Measurements from ENCODE around the gene MST1. TPM values are rescaled to one million over a fixed set of nuclear protein-coding genes. Genes with fewer than 3 reads are reported as not detected.
A peak's percentile ranks its signal among the peaks of the same experiment; 100 is the strongest.

The MST1 gene
- total RNA-seq, 2 experiments from 2014 or later: 3.8 to 4.7 TPM

DNA sequence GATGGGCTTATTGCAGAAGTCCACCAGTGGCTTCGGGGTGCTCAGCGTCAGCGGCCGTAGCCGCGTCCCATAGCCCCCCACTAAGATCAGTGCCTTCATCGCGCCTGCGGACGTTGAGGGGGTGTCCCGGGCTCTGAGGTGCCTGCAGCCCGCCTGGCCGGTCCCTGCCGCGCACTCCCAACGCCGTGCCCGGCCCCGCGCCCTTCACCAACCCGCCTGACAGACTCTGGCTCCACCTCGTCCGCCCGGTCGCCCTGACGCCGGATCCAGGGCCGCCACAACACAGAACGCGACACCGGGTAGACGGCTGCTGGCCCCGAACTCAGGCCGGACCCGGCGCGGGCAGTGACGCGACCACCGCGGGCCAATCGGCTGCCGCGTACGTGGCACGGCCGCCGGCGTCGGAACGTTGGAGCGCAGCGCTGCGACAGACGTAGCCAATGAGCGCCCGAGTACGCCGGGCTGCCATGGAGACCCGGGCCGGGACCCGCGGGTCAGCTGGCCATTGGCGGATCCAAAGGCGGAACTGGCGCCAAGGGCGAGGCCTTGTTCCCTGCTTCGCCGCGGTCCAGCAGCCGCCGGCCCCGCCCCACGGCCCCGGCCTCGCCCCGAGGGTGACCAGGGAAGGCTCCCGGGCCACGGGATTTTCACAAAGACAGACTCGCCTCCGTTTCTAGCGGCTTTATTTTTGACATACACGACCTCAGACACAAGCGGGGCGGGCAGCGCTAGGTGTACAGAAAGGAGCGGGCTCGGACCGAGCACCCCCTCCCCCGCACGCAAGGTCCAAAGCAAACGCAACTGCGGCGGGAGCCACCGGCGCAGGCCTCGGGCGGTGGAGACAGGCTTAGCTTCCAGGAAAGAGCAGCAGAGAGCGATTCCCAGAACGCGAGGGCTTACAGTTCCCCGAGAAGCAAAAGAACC, 34.6 kb upstream of the MST1 start, which contains the start of gene GMPPB:
Gene GMPPB, minus strand, starts transcription at position 324 of the 924 bp plus-strand sequence. Its CDS starts 225 bp downstream, at position 99.
- H3K4me1 Mint-ChIP-seq (ENCODE audit: low read depth): peaks cover 32% of the 10 kb centered on the region
- H3K27me3 Mint-ChIP-seq (ENCODE audit: low read depth): no peaks in the 10 kb centered on the region
- peak within 1 kb of the TSS; percentile 98 for H3K27ac Mint-ChIP-seq
- ATAC-seq (peak; percentile 82), DNase-seq (peak; percentile 96)
- ChIA-PET CTCF (interaction anchor here (1.7 to 2.7 kb wide), 2 partner anchors 23 to 116 kb away, joined by 4 to 6 read pairs; no protein-coding TSS in a partner anchor), POLR2A (interaction anchor here (0.6 to 2.6 kb wide), 6 partner anchors 11 to 365 kb away, joined by 3 to 13 read pairs (median 3); partner anchors contain the start of gene IP6K1)
- peaks cover 43% of the 10 kb centered on the region for H3K36me3 Mint-ChIP-seq (ENCODE audit: low read depth)
- H3K4me3 Mint-ChIP-seq: peak within 1 kb of the TSS; percentile 95
- no peaks in the 10 kb centered on the region for H3K9me3 Mint-ChIP-seq (ENCODE audit: insufficient read depth)

DNA sequence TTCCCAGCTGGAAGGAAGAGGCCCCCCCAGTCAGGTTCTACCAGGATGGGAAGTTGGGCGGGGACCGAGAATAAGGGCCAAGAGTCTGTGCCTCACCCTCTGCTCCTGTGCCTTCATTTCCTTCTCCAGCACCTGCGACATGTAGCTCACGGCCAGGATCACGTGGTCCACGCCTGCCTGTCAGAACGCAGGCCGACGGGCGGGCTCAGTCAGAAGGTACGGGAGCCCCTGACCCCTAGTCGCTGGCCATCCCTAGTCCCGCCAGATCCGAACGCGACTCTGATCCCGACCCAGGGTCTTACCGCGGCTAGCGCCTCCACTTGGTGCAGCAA, 34.0 kb upstream of the MST1 start:
- Mint-ChIP-seq H3K27ac (peak overlapping the region; percentile 98), H3K4me1 (ENCODE audit: low read depth) (peaks cover 39% of the 10 kb centered on the region), H3K27me3 (ENCODE audit: low read depth) (no peaks in the 10 kb centered on the region), H3K36me3 (ENCODE audit: low read depth) (peaks cover 45% of the 10 kb centered on the region), H3K4me3 (peak overlapping the region; percentile 95), H3K9me3 (ENCODE audit: insufficient read depth) (no peaks in the 10 kb centered on the region)
- POLR2A ChIA-PET: interaction anchor here (0.6 to 2.6 kb wide), 7 partner anchors 10 to 366 kb away, joined by 3 to 13 read pairs (median 3); partner anchors contain the start of gene IP6K1
- ATAC-seq (peak; percentile 34), DNase-seq (peak; percentile 79)
- CTCF ChIA-PET: interaction anchor here (1.6 to 2.7 kb wide), 3 partner anchors 22 to 184 kb away, joined by 4 to 6 read pairs (median 5); no protein-coding TSS in a partner anchor

DNA sequence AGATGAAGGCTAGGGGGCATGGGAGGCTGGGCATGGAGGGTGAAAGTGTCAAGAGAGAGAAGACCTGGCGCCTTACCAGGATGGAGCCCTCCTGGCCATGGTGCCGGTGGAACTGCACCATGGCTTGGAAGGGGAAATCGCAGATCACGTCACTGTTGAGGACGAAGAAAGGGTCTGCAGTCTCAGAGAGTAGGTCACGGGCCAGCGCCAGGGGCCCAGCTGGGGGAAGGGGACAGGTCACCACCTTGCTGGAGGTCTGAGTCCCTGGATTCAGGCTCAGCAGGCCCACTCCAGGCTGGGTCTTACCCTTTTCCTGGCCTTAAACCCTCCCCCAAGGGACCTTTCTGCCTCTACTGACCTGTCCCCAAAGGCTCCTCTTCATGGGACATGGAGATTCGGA, 33.6 kb upstream of the MST1 start:
- peaks cover 41% of the 10 kb centered on the region for H3K4me1 Mint-ChIP-seq (ENCODE audit: low read depth)
- peaks cover 45% of the 10 kb centered on the region for H3K36me3 Mint-ChIP-seq (ENCODE audit: low read depth)
- CTCF ChIA-PET: interaction anchor here (1.6 to 2.7 kb wide), 3 partner anchors 22 to 183 kb away, joined by 4 to 6 read pairs (median 5); no protein-coding TSS in a partner anchor
- peak overlapping the region; percentile 98 for H3K27ac Mint-ChIP-seq
- ATAC-seq: no peak
- POLR2A ChIA-PET: interaction anchor here (0.6 to 2.6 kb wide), 5 partner anchors 10 to 94 kb away, joined by 3 to 13 read pairs (median 4); partner anchors contain the start of gene IP6K1
- H3K27me3 Mint-ChIP-seq (ENCODE audit: low read depth): no peaks in the 10 kb centered on the region
- peak overlapping the region; percentile 95 for H3K4me3 Mint-ChIP-seq
- no peaks in the 10 kb centered on the region for H3K9me3 Mint-ChIP-seq (ENCODE audit: insufficient read depth)
- no peak for DNase-seq

DNA sequence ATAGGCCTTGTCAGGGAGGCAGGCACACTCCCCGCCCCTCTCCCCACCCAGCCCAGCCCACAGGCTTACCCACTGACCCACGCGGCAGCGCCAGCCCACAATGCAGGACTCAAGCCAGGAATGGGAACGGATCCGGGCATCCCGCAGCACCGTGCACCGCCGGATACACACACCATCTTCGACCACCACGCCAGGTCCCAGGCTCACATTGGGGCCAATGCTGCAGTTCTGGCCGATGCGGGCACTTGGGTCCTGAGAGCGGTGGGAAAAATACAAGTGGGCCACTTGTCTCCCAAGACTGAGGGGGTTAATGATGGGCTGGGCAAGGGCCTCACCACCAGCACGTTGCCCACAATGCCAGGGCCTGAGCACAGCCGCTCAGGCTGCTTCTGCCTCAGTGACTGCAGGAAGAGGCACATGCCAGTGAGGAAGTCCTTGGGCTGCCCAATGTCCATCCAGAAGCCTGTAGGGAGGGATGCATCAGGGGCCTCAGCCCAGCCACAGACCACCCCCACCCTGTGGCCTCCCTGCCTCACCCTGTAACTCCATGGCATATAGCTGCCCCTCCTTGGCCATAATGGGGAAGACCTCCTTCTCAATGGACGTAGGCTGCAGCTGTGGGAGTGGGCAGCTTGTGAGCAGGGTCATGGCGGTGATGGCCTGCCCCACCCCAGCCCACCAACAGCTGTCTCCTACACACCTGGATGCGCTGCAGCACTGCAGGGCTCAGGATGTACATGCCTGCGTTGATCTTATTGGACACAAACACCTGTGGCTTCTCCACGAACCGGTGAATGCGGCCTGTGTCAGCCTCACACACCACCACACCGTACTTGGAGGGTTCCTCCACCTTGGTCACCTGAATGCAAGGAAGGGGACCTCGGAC, 32.9 kb upstream of the MST1 start:
- Mint-ChIP-seq H3K36me3 (ENCODE audit: low read depth) (peaks cover 40% of the 10 kb centered on the region), H3K27me3 (ENCODE audit: low read depth) (no peaks in the 10 kb centered on the region), H3K9me3 (ENCODE audit: insufficient read depth) (no peaks in the 10 kb centered on the region), H3K4me1 (ENCODE audit: low read depth) (peaks cover 41% of the 10 kb centered on the region), H3K27ac (peak overlapping the region; percentile 98), H3K4me3 (peak overlapping the region; percentile 95)
- no peak for ATAC-seq
- ChIA-PET POLR2A (interaction anchor here (2.6 kb wide), 1 partner anchor 9 kb away, joined by 13 read pairs; no protein-coding TSS in a partner anchor), CTCF (interaction anchor here (1.6 to 2.7 kb wide), 2 partner anchors 21 to 182 kb away, joined by 5 to 6 read pairs; no protein-coding TSS in a partner anchor)
- DNase-seq: no peak

DNA sequence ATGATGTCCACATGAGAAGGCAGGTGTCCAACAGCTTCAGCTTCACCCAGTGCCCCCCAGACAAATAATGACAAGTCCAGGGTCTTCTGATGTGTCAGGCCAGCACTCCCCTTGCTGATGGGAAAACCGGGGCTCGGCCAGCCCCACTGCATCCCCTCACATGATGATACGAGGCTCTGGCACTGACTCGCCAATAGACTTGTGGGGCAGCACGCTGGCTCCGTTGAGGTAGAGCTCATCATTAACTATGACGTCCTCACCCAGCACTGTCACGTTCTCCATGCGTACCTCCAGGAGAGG, 32.3 kb upstream of the MST1 start:
- H3K27ac Mint-ChIP-seq: no peak overlapping the region
- H3K4me3 Mint-ChIP-seq: no peak overlapping the region
- peaks cover 40% of the 10 kb centered on the region for H3K36me3 Mint-ChIP-seq (ENCODE audit: low read depth)
- H3K9me3 Mint-ChIP-seq (ENCODE audit: insufficient read depth): no peaks in the 10 kb centered on the region
- ATAC-seq (no peak), DNase-seq (no peak)
- H3K4me1 Mint-ChIP-seq (ENCODE audit: low read depth): peaks cover 41% of the 10 kb centered on the region
- ChIA-PET CTCF (no interaction called here), POLR2A (interaction anchor here (0.7 to 1.1 kb wide), 2 partner anchors 9 to 88 kb away, joined by 3 to 4 read pairs; no protein-coding TSS in a partner anchor)
- no peaks in the 10 kb centered on the region for H3K27me3 Mint-ChIP-seq (ENCODE audit: low read depth)

DNA sequence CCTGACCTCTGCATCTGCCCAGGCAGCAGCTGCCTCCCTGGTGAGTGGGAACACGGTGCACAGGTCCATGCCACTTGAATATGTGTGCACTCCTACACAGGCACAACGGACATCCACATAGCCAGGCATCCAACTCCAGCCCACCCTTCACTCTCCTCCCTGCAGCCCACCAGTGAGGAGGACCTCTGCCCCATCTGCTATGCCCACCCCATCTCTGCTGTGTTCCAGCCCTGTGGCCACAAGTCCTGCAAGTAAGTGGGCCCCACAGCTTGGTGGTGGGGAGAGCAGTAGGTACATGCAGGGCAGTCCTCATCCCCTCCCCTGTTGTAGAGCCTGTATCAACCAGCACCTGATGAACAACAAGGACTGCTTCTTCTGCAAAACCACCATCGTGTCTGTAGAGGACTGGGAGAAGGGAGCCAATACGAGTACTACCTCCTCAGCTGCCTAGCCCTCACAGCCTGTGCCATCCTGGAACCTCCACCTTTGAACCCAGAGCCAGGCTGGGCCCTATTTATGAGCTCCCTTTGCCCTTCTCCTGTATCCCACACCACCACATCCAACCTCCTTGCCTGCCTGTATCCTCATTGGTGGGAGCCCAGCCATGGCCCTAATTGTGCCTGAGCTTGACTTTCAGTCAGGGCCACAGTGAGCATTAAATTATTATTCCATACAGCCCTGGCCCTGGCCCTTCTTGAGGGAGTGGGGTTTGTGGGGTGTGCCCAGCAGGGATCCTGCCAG, 31.8 kb upstream of the MST1 start:
- POLR2A ChIA-PET: interaction anchor here (0.7 to 1.1 kb wide), 2 partner anchors 8 to 88 kb away, joined by 3 to 4 read pairs; no protein-coding TSS in a partner anchor
- peaks cover 41% of the 10 kb centered on the region for H3K4me1 Mint-ChIP-seq (ENCODE audit: low read depth)
- no peak for DNase-seq

DNA sequence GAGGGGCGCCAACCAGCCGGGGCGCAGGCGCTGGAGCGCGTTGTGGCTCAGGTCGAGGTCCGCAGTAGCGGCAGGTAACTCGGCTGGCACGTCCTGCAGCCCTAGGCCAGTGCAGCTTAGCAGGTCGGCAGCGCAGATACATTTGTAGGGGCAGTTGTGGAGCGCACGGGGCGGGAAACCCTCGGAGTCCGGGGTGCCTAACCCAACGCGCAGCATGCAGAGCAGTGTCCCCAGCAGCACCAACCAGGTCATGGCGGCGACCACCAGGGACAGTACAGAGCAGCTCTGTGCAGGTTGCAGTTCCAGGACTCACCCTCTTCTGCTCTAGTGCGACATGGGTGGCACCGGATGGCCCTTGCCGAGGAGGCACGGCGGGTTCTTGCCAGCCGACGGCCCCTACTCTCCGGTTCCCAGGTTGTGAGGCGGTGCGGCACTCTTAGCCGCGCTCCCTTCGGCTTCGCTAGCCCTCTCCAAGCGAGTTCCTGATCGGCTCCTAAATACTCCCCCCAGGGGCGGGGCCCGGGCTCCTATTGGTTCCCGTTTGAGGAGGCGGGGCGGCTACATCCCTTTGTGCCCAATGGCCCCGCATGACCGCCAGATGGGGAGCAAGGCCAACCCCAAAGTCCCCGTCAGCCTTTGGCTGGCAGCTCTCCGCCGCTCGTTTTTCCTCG, 30.1 kb upstream of the MST1 start, which contains the start of gene AMIGO3:
Gene AMIGO3, minus strand, starts transcription at position 471 of the 671 bp plus-strand sequence. Its CDS starts 219 bp downstream, at position 252.
- ChIA-PET CTCF (interaction anchor here (0.6 to 2.2 kb wide), 16 partner anchors 11 to 187 kb away, joined by 3 to 11 read pairs (median 4); partner anchors contain the start of genes INKA1, IP6K1 and UBA7), POLR2A (interaction anchor here (0.6 to 1.5 kb wide), 6 partner anchors 16 to 180 kb away, joined by 3 to 4 read pairs (median 3); partner anchors contain the start of gene IP6K1)
- peaks cover 34% of the 10 kb centered on the region for H3K4me1 Mint-ChIP-seq (ENCODE audit: low read depth)
- no peaks in the 10 kb centered on the region for H3K9me3 Mint-ChIP-seq (ENCODE audit: insufficient read depth)
- DNase-seq (peak; percentile 93), ATAC-seq (peak; percentile 71)
- H3K27ac Mint-ChIP-seq: peak within 1 kb of the TSS; percentile 84
- H3K27me3 Mint-ChIP-seq (ENCODE audit: low read depth): no peaks in the 10 kb centered on the region
- H3K36me3 Mint-ChIP-seq (ENCODE audit: low read depth): peaks cover 37% of the 10 kb centered on the region
- peak within 1 kb of the TSS; percentile 73 for H3K4me3 Mint-ChIP-seq

More for the DNA sequence above, 31.8 kb upstream of the MST1 start:
- ATAC-seq: no peak
- no peaks in the 10 kb centered on the region for H3K9me3 Mint-ChIP-seq (ENCODE audit: insufficient read depth)
- H3K4me3 Mint-ChIP-seq: no peak overlapping the region
- no peaks in the 10 kb centered on the region for H3K27me3 Mint-ChIP-seq (ENCODE audit: low read depth)
- H3K36me3 Mint-ChIP-seq (ENCODE audit: low read depth): peaks cover 39% of the 10 kb centered on the region
- CTCF ChIA-PET: interaction anchor here (1.4 to 1.6 kb wide), 2 partner anchors 11 to 82 kb away, joined by 3 read pairs; partner anchors contain the start of gene INKA1
- no peak overlapping the region for H3K27ac Mint-ChIP-seq

DNA sequence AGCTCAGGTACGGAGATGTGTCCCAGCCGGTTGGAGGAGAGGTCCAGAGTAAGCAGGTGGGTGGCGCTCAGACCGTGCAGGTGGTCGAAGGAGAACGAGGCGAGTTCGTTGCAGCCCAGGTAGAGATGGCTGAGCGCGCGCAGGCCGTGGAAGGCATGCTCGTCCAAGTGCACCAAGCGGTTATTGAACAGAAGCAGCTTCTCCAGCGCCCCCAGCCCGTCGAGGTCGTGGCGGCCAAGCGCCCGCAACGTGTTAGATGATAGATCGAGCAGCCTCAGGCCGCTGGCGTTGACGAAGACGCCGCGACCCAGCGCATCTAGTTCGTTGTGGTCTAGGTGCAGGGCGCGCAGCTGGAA, 29.6 kb upstream of the MST1 start:
- peak overlapping the region; percentile 84 for H3K27ac Mint-ChIP-seq
- peak; percentile 35 for DNase-seq
- H3K4me3 Mint-ChIP-seq: peak overlapping the region; percentile 73
- ChIA-PET CTCF (interaction anchor here (0.6 to 2.2 kb wide), 14 partner anchors 11 to 188 kb away, joined by 3 to 11 read pairs (median 4); partner anchors contain the start of genes INKA1, IP6K1 and UBA7), POLR2A (interaction anchor here (0.9 to 1.5 kb wide), 6 partner anchors 15 to 179 kb away, joined by 3 to 4 read pairs (median 4); partner anchors contain the start of gene IP6K1)
- no peaks in the 10 kb centered on the region for H3K27me3 Mint-ChIP-seq (ENCODE audit: low read depth)
- H3K4me1 Mint-ChIP-seq (ENCODE audit: low read depth): peaks cover 34% of the 10 kb centered on the region
- ATAC-seq: no peak
- H3K9me3 Mint-ChIP-seq (ENCODE audit: insufficient read depth): no peaks in the 10 kb centered on the region
- peaks cover 37% of the 10 kb centered on the region for H3K36me3 Mint-ChIP-seq (ENCODE audit: low read depth)

DNA sequence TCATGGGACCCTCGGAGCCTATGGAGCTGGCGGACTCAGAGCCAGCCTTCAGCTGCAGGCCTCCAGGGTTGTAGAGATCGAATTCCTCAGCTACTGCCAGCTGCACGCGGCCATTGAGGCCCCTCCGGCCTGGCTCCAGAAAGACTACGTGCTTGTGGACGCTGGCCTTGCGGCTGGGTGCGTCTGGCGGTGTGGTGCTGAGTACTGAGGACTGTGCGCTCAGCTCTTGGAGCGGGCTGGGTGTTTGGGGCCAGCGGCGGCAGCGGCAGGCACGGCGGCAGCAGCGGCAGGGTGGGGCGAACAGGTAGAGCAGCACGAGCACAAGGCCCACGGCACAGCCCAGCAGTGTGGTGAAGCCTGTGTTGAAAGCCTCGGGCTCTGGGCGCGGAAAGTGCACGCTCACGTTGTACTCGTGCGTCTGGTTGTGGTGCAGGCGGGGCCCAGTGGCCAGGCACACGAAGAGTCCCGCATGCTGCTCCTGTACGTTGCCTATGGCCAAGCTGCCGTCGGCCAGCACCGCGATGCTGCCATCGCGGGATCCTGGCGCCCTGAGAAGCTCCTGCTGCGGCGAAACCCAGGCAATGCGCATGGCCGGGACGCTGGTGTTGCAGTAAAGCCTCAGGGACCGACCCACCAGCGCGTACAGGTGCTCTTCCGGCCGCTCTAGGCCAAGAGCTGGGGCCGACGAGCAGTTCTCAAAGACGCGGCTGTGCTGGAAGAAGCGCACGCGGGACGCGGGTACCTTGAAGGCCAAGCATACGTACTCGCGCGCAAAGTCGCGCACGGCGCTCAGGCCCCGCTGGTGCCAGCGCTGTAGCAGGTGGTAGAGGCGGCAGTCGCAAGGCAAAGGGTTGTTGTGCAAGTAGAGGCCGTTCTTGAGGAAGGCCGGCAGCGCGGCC, 28.9 kb upstream of the MST1 start:
- ChIA-PET CTCF (interaction anchor here (1.0 to 2.2 kb wide), 11 partner anchors 10 to 188 kb away, joined by 3 to 11 read pairs (median 4); partner anchors contain the start of genes IP6K1 and UBA7), POLR2A (interaction anchor here (0.9 to 1.5 kb wide), 5 partner anchors 15 to 179 kb away, joined by 3 to 4 read pairs (median 4); no protein-coding TSS in a partner anchor)
- DNase-seq: no peak
- Mint-ChIP-seq H3K27me3 (ENCODE audit: low read depth) (no peaks in the 10 kb centered on the region), H3K9me3 (ENCODE audit: insufficient read depth) (no peaks in the 10 kb centered on the region), H3K27ac (peak overlapping the region; percentile 84), H3K4me1 (ENCODE audit: low read depth) (peaks cover 36% of the 10 kb centered on the region), H3K36me3 (ENCODE audit: low read depth) (peaks cover 34% of the 10 kb centered on the region), H3K4me3 (peak overlapping the region; percentile 73)
- no peak for ATAC-seq
